EL (cell line): Measurements from ENCODE around the gene DCUN1D2.

Experiments
- DNase-seq: peaks from one replicate; pipeline ENCODE4 v3.0.0-alpha.2; 2016

The DCUN1D2 gene

GRCh38 chr13:113518076-113518803, 27.7 kb upstream of the DCUN1D2 start:
- DNase-seq = no peak

- no peak for DNase-seq
Measured at GRCh38 chr13:113514847-113515246, 24.3 kb upstream of the DCUN1D2 start.

DNA sequence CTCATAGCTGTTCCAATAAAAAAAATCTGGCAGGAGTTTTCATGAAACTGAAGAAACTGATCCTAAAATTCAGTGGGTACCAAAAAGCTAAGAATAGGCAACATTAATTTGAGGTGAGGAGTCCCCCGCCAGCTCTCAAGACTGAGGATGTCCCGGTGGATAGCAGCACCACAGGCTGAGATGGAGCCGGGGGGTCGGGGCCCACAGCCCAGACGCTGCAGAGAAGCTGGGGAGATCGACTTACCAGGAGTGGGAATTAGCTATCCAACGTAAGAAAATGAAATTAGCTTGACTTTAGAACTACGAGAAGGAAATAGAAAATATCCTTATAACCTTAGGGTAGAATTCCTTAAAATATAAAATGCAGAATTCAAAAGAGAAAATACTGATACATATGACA, 23.2 kb upstream of the DCUN1D2 start:
- no peak for DNase-seq

GRCh38 chr13:113511361-113511760, 20.9 kb upstream of the DCUN1D2 start:
- no peak for DNase-seq

DNA sequence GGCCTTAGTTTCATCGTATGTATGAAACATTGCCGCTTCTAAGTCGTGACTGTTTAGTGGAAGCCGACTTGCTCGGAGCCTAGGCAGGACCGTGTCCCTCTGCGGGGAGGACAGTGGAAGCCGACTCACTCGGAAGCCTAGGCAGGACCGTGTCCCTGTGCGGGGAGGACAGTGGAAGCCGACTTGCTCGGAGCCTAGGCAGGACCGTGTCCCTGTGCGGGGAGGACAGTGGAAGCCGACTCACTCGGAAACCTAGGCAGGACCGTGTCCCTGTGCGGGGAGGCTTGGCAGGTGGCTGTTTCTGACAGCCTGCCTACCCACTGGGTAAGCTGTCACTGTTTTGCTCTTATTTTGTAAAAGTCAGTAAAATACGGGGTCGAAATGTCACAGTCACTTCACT, 20.4 kb upstream of the DCUN1D2 start:
- DNase-seq = no peak

DNA sequence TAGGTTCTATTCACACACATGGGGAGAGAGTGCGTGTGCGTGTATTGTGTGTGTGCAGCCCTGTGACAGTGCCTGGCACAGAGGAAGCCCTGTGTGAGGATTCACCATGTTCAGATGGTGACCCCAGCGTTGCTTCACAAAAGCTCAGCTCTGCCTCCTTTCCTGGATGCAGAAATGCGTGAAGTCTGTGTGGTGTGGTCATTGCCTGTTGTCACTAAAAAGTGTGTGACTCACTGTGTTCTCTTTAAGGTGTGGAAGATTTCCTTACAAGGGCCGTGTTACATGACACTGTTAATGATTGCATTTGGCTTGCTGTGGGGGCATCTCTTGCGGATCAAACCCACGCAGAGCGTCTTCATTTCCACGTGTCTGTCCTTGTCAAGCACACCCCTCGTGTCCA, 19.5 kb upstream of the DCUN1D2 start:
- no peak for DNase-seq

GRCh38 chr13:113508521-113509254, 18.2 kb upstream of the DCUN1D2 start:
- DNase-seq = no peak

- no peak for DNase-seq
Measured at GRCh38 chr13:113507505-113508345, 17.2 kb upstream of the DCUN1D2 start.

GRCh38 chr13:113506871-113507388, 16.4 kb upstream of the DCUN1D2 start:
- no peak for DNase-seq

DNA sequence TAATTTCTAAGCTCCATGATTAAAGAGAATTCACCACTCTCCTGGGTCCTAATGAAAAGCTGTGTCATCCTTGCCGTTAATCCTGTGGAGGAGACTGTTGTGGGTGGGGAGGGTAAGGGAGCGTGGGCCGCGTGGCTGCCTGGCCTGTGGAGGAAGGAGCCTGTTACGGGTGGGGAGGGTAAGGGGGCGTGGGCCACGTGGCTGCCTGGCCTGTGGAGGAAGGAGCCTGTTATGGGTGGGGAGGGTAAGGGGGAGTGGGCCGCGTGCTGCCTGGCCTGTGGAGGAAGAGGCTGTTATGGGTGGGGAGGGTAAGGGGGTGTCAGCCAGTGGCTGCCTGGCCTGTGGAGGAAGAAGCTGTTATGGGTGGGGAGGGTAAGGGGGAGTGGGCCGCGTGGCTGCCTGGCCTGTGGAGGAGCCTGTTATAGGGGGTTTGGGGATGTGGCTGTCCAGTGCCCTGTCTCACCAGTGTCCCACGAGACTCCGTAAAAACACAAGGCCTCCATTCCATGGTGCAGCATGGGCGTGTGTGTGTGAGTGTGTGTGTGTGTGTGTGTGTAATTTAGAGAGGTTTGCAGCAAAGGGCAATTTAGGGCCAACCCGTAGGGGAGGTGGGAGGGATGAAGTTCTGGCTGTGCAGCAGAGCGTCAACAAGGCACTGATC, 15.6 kb upstream of the DCUN1D2 start:
- DNase-seq = no peak

- no peak for DNase-seq
Measured at GRCh38 chr13:113502686-113503085, 12.2 kb upstream of the DCUN1D2 start.

DNA sequence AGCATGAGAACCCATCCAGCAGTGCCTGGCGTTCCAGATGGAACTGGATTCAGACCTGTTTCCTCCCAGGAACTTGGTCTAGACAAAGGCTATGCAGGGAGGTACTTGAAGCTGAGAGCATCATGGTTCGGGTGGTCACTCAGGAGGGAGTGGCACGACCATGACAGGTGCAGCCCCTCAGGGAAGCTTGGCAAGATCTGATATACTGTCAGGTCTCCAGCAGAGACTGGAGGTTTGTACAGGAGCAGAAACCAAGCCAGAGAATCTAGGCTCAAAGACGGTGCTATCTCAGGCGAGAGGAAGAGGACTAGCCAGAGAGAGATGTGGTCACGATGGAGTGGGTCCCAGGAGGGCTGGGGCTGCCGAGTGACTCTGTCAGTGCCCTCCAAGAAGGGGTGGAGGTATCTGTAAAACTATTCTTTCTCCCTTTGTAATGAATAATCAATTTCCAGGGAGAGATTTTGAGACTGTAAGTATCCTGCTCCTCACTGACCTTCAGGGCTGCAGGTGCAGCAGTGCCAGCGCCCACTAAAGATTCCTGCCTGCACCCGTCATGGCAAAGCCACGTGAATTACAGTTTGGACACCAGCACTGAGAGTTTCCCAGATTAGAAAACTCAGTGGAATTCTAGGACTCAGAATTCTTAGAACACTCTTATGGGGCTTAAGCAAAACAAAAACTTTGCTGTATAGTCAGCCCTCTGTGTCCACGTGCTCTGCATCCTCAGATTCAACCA, 10.2 kb upstream of the DCUN1D2 start:
- DNase-seq = no peak

DNA sequence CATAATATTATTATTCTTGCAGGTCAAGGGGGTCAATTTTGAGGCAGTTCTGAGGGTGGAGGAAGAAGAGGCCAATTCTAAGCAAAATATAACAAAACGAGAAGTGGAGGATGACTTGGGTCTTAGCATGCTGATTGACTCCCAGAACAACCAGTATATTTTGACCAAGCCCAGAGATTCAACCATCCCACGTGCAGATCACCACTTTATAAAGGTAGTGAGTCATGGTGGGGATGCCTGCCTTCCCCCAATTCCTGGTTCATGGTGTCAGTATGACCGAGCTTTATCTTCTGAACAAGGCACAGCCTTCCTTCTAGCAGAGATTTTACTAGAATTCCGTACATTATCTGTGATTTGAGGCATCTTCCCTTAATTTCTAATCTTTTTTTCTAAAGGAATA, 9.4 kb upstream of the DCUN1D2 start:
- peak; percentile 69 for DNase-seq

- no peak for DNase-seq
Measured at GRCh38 chr13:113498905-113499304, 8.4 kb upstream of the DCUN1D2 start.

- no peak for DNase-seq
Measured at GRCh38 chr13:113497217-113497616, 6.7 kb upstream of the DCUN1D2 start.

DNA sequence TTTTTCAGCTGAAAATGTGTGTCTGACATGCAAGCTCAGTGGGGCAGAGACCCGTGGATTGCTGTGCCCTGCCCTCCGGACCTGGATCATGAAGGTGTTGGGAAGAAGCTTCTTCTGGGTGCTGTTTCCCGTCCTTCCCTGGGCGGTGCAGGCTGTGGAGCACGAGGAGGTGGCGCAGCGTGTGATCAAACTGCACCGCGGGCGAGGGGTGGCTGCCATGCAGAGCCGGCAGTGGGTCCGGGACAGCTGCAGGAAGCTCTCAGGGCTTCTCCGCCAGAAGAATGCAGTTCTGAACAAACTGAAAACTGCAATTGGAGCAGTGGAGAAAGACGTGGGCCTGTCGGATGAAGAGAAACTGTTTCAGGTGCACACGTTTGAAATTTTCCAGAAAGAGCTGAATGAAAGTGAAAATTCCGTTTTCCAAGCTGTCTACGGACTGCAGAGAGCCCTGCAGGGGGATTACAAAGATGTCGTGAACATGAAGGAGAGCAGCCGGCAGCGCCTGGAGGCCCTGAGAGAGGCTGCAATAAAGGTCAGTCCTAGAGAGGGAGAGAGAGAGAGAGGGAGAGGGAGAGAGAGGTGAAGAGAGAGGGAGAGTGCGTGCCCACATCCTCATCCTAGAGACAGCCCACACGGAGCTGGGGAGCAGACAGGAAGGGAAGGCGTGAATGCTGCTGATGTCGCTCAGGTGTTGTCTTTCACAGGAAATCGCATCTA, 5.1 kb upstream of the DCUN1D2 start:
- no peak for DNase-seq

- DNase-seq = peak; percentile 91
Measured at GRCh38 chr13:113493315-113493951, 2.9 kb upstream of the DCUN1D2 start.

- no peak for DNase-seq
Measured at GRCh38 chr13:113491982-113492381, 1.5 kb upstream of the DCUN1D2 start.

DNA sequence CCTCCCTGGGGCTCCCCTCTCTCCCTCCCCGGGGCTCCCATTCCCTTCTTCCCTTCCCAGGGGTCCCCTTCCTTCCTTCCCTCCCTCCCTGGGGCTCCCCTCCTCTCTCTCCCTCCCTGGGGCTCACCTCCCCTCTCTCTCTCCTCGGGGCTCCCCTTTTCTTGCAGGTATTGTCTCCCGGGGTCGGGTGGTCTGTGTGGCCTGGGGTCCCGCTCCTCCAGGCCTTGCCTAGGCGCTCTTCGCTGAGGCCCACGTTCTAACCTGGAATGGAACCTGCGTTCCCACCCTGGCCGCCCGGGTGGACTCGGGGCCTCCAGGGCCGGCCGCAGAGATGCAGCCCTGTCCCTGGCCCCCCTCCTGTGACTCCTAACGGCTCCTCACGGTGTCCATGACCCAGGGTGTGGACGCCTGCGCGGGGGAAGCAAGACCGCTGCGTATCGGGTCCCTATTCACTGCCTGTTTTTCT, 940 bp upstream of the DCUN1D2 start:
- peak; percentile 40 for DNase-seq
